H1 (cell line): ENCODE data around the gene HABP4. TPM values are rescaled to one million over a fixed set of nuclear protein-coding genes. Genes with fewer than 3 reads are reported as not detected.

Experiments
- CTCF ChIA-PET: fragments of 300-600 bp; sonication (Branson Sonifier 250); formaldehyde crosslinking; loops from one replicate; lab custom pipeline; 2021; ENCODE audit not compliant: partially characterized antibody; lab: Charles Lee
- POLR2A ChIA-PET: fragments of 300-600 bp; sonication (Branson Sonifier 250); formaldehyde crosslinking; loops from one replicate; lab custom pipeline; 2021; ENCODE audit warnings: inconsistent platforms; ENCODE audit not compliant: partially characterized antibody; lab: Charles Lee
- DNase-seq, 2 experiments: peaks; one replicate each; pipeline versions ENCODE4 v3.0.0 to v3.0.0-alpha.2; 2010 to 2022; ENCODE audit warnings: low spot score in 2 of 2, low read depth in 1 of 2, mixed read lengths in 1 of 2
- FAIRE-seq: peaks from 2 replicates; lab custom pipeline; 2011; peaks lifted over from hg19 to GRCh38; lab: Jason Lieb, UNC
- H2AFZ ChIP-seq: 2 replicates; pipeline ENCODE4 v1.8.1; 2012; ENCODE audit warnings: low read length, inconsistent platforms
- H2AK5ac ChIP-seq: 2 replicates; pipeline ENCODE4 v1.6.1; 2013; ENCODE audit warnings: low read depth, low read length
- H2BK120ac ChIP-seq: replicated peaks from 2 replicates; pipeline ENCODE3; 2013; ENCODE audit warnings: low read depth, low read length, inconsistent platforms
- H2BK12ac ChIP-seq: 2 replicates; pipeline ENCODE4 v1.6.1; 2013; ENCODE audit warnings: low read depth, low read length
- H2BK15ac ChIP-seq: 2 replicates; pipeline ENCODE4 v1.6.1; 2013; ENCODE audit warnings: low read length
- H2BK20ac ChIP-seq: 2 replicates; pipeline ENCODE4 v1.6.1; 2013; ENCODE audit warnings: low read length
- H2BK5ac ChIP-seq: 2 replicates; pipeline ENCODE4 v1.6.1; 2013; ENCODE audit warnings: low read depth, low read length
- H3K14ac ChIP-seq: 2 replicates; pipeline ENCODE4 v1.6.1; 2013; ENCODE audit warnings: inconsistent platforms; ENCODE audit not compliant: insufficient read length
- H3K18ac ChIP-seq: 2 replicates; pipeline ENCODE4 v1.6.1; 2013; ENCODE audit warnings: low read length; ENCODE audit errors: extremely low read depth
- H3K23ac ChIP-seq: 2 replicates; pipeline ENCODE4 v1.6.1; 2013; ENCODE audit warnings: inconsistent platforms; ENCODE audit not compliant: insufficient read length
- H3K23me2 ChIP-seq: 2 replicates; pipeline ENCODE4 v1.6.1; 2013; ENCODE audit warnings: low read depth, low read length
- H3K27ac ChIP-seq: 2 replicates; pipeline ENCODE4 v1.6.1; 2011; ENCODE audit warnings: low read depth, low read length, inconsistent platforms
- H3K27me3 ChIP-seq, 4 experiments: replicated peaks in 1 of 4; 1 replicate in 1 of 4; 2 replicates in 3 of 4; pipeline versions ENCODE4 v1.6.1 to v1.8.1; 2011 to 2013; ENCODE audit warnings: low read length in 3 of 4, mild to moderate bottlenecking in 3 of 4, inconsistent platforms in 2 of 4, mixed read lengths in 2 of 4, moderate library complexity in 1 of 4; ENCODE audit not compliant: control insufficient read depth in 3 of 4, insufficient read depth in 3 of 4; ENCODE audit errors: extremely low read depth in 1 of 4
- H3K36me3 ChIP-seq, 4 experiments: 2 replicates each; pipeline versions ENCODE4 v1.6.1 to v1.8.1; 2011 to 2013; ENCODE audit warnings: mild to moderate bottlenecking in 4 of 4, low read length in 3 of 4, moderate library complexity in 2 of 4, control low read depth in 1 of 4, inconsistent platforms in 1 of 4; ENCODE audit not compliant: insufficient read depth in 4 of 4, control insufficient read depth in 2 of 4
- H3K4ac ChIP-seq: replicated peaks from 2 replicates; pipeline ENCODE3; 2013; ENCODE audit warnings: low read length, low read depth, mixed read lengths, inconsistent platforms; ENCODE audit not compliant: insufficient read length
- H3K4me1 ChIP-seq, 4 experiments: replicated peaks in 1 of 4; 1 replicate in 1 of 4; 2 replicates in 3 of 4; pipeline versions ENCODE4 v1.6.1 to v1.8.1; 2011 to 2013; ENCODE audit warnings: low read length in 3 of 4, inconsistent platforms in 2 of 4, mixed read lengths in 1 of 4; ENCODE audit not compliant: insufficient read depth in 4 of 4, control insufficient read depth in 3 of 4
- H3K4me2 ChIP-seq, 2 experiments: 2 replicates each; pipeline versions ENCODE4 v1.6.1 to v1.8.1; 2011 to 2013; ENCODE audit warnings: low read depth in 2 of 2, low read length in 2 of 2, control low read depth in 1 of 2, inconsistent platforms in 1 of 2, mild to moderate bottlenecking in 1 of 2; ENCODE audit not compliant: insufficient read depth in 1 of 2
- H3K4me3 ChIP-seq, 4 experiments: fragments of 200-600, 300-600 bp in 1 of 4; sonication (generic), shearing (Covaris generic), sonication (Bioruptor Twin) in 1 of 4; 2 replicates each; pipeline versions ENCODE4 v1.5.1 to v1.8.1; 2011 to 2016; ENCODE audit warnings: low read length in 4 of 4, low read depth in 3 of 4, control low read depth in 2 of 4, inconsistent platforms in 2 of 4, mild to moderate bottlenecking in 2 of 4, mixed read lengths in 1 of 4, moderate library complexity in 1 of 4; ENCODE audit not compliant: insufficient read depth in 2 of 4; ENCODE audit errors: extremely low read depth in 1 of 4
- H3K56ac ChIP-seq: replicated peaks from 2 replicates; pipeline ENCODE3; 2013; ENCODE audit warnings: low read depth, mild to moderate bottlenecking, mixed read lengths, low read length, inconsistent platforms; ENCODE audit not compliant: insufficient read length
- H3K79me1 ChIP-seq: 2 replicates; pipeline ENCODE4 v1.6.1; 2013; ENCODE audit warnings: low read depth, low read length, control low read depth
- H3K79me2 ChIP-seq, 2 experiments: 2 replicates each; pipeline versions ENCODE4 v1.6.1 to v1.8.1; 2012 to 2013; ENCODE audit warnings: low read length in 2 of 2, mild to moderate bottlenecking in 2 of 2, inconsistent platforms in 1 of 2; ENCODE audit not compliant: insufficient read depth in 2 of 2, control insufficient read depth in 1 of 2
- H3K9ac ChIP-seq, 4 experiments: replicated peaks in 1 of 4; 1 replicate in 1 of 4; 2 replicates in 3 of 4; pipeline versions ENCODE4 v1.6.1 to v1.8.1; 2011 to 2013; ENCODE audit warnings: low read depth in 3 of 4, low read length in 3 of 4, control low read depth in 2 of 4, mild to moderate bottlenecking in 2 of 4, moderate library complexity in 2 of 4, inconsistent platforms in 1 of 4; ENCODE audit errors: extremely low read depth in 1 of 4
- H3K9me3 ChIP-seq, 2 experiments: 2 replicates each; pipeline versions ENCODE4 v1.6.1 to v1.8.1; 2012 to 2013; ENCODE audit warnings: mild to moderate bottlenecking in 2 of 2, moderate library complexity in 2 of 2, control low read depth in 1 of 2, inconsistent platforms in 1 of 2, low read depth in 1 of 2, low read length in 1 of 2, mixed read lengths in 1 of 2; ENCODE audit not compliant: insufficient read depth in 2 of 2
- H4K20me1 ChIP-seq, 2 experiments: replicated peaks in 1 of 2; 2 replicates each; pipeline versions ENCODE3 to v1.8.1; 2011 to 2013; ENCODE audit warnings: inconsistent platforms in 2 of 2, low read length in 2 of 2, mild to moderate bottlenecking in 1 of 2; ENCODE audit not compliant: insufficient read depth in 2 of 2, control insufficient read depth in 1 of 2
- H4K5ac ChIP-seq: 2 replicates; pipeline ENCODE4 v1.6.1; 2013; ENCODE audit warnings: low read length, low read depth, mixed read lengths, inconsistent platforms; ENCODE audit not compliant: insufficient read length
- H4K8ac ChIP-seq: 2 replicates; pipeline ENCODE4 v1.8.0; 2013; ENCODE audit warnings: mild to moderate bottlenecking, moderate library complexity, low read length, inconsistent platforms; ENCODE audit not compliant: insufficient read depth; ENCODE audit errors: extremely low read depth
- H4K91ac ChIP-seq: replicated peaks from 2 replicates; pipeline ENCODE3; 2013; ENCODE audit warnings: low read length, mixed read lengths, inconsistent platforms; ENCODE audit not compliant: insufficient read length
- SIX5 ChIP-seq: IDR thresholded peaks from 2 replicates; pipeline ENCODE4 v1.6.1; 2011; ENCODE audit warnings: mild to moderate bottlenecking, low read depth, low read length
- SP4 ChIP-seq: IDR thresholded peaks from 2 replicates; pipeline ENCODE4 v1.6.1; 2012; ENCODE audit warnings: low read length, inconsistent platforms
- SRF ChIP-seq: IDR thresholded peaks from 2 replicates; pipeline ENCODE4 v1.6.1; 2011; ENCODE audit warnings: mild to moderate bottlenecking, low read depth, low read length, moderate library complexity
- ZNF274 ChIP-seq: IDR thresholded peaks from 2 replicates; pipeline ENCODE4 v1.7.0; 2012; ENCODE audit warnings: low read length, borderline replicate concordance; ENCODE audit errors: extremely low read depth
- WGBS, 2 experiments: shearing (Covaris generic) in 1 of 2; methylation state at CpG; one replicate each; pipeline versions ENCODE4 v1.1.6 to v1.1.7; 2013 to 2015; ENCODE audit warnings: low lambda C conversion rate in 2 of 2, mixed read lengths in 2 of 2, inconsistent platforms in 1 of 2, low coverage in 1 of 2, missing lambda C conversion rate in 1 of 2; ENCODE audit not compliant: insufficient replicate concordance in 2 of 2, insufficient coverage in 1 of 2, insufficient read length in 1 of 2; ENCODE audit errors: extremely low coverage in 1 of 2, missing lambda C conversion rate in 1 of 2; 5-methylcytosine and 5-hydroxymethylcytosine counted together
- polyA plus RNA-seq, 7 experiments: library from polyadenylated mRNA; depleted of rRNA in 3 of 7; stranded (reverse) in 5 of 7; unstranded in 2 of 7; fragments of >200 nt in 5 of 7; fragments of 200-250 nt in 2 of 7; gene quantifications; 1 replicate in 5 of 7; 2 replicates in 1 of 7; 4 replicates in 1 of 7; pipeline versions ENCODE4 v1.2.1 to v1.2.3, GENCODE V29; 2011 to 2013; ENCODE audit warnings: missing spikeins in 2 of 7, mixed read lengths in 2 of 7
- total RNA-seq: library from RNA; stranded (reverse); fragmentation: NEBNext Ultra II Directional; extraction: Animal tissue kit (Norgen Biotek cat#: 25700); gene quantifications from 2 replicates; pipeline ENCODE4 v1.2.1, GENCODE V29; 2021

Gene HABP4
- total and polyA plus RNA-seq, 2 of the 8 experiments (the other 6 are each of a cell fraction or from before 2014, with no cell fraction given) = 3.3 to 11.2 TPM

DNA sequence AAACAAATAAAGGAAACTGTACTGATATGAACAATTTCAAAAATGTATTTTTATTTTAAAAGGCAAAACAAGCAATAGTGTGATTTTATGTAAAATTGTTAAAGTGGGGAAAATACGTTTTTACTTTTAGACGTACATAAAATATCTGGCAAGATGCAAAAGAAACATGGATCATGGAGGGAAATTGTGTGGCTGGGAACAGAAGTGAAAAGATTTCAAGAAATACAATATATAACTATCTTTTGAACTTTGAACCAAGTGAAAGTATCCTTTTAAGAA lies 30.3 kb upstream of the HABP4 start:
- Histone ChIP-seq H2BK20ac (no peak overlapping the region), H2BK12ac (no peak overlapping the region), H4K5ac (no peak overlapping the region), H3K79me2 (peaks cover 2 to 23% of the 10 kb centered on the region in 2 experiments; a peak in 2 of 4 replicates), H2BK5ac (no peak overlapping the region; the same call in 1 of the 2 replicates), H3K27me3 (no peaks in the 10 kb centered on the region), H3K4me2 (peak overlapping the region; percentile 75 to 98), H2BK15ac (no peak overlapping the region), H3K18ac (no peak overlapping the region), H3K4ac (no peak overlapping the region), H4K91ac (no peak overlapping the region), H3K23me2 (peaks cover 12% of the 10 kb centered on the region), H3K56ac (no peak overlapping the region), H3K4me1 (peaks cover 3 to 14% (median 7%) of the 10 kb centered on the region in 4 experiments), H4K8ac (no peak overlapping the region), H2AK5ac (no peak overlapping the region), H3K27ac (no peak overlapping the region), H2BK120ac (no peak overlapping the region), H3K36me3 (no peaks in the 10 kb centered on the region), H2AFZ (no peak overlapping the region), H3K4me3 (peak overlapping the region; percentile 82 to 98 (median 82)), H3K23ac (no peak overlapping the region), H3K9ac (peak overlapping the region in 1 of 4 experiments; percentile 24; a peak in 1 of 7 replicates), H3K79me1 (peaks cover 4% of the 10 kb centered on the region; the same call in 1 of the 2 replicates), H3K9me3 (no peaks in the 10 kb centered on the region), H3K14ac (no peak overlapping the region), H4K20me1 (peaks cover 2 to 6% of the 10 kb centered on the region in 2 experiments)
- DNase-seq (no peak), FAIRE-seq (no peak)
- no peak for TF ChIP-seq SIX5
- no peak for TF ChIP-seq SRF
- TF ChIP-seq ZNF274 = no peak
- TF ChIP-seq SP4 = 0 out of 2 replicates have a peak, but pooled peaks have one; percentile 1
- WGBS, 2 experiments = 26% methylated on average over 2 of the region's 2 CpGs; no CpG with 5 or more reads in 1 of the 2 experiments
- ChIA-PET POLR2A (interaction anchor here (0.6 to 1.2 kb wide), 6 partner anchors 10 to 235 kb away, joined by 3 read pairs; no protein-coding TSS in a partner anchor), CTCF (interaction anchor here (0.5 to 1.0 kb wide), 3 partner anchors 33 to 152 kb away, joined by 3 to 5 read pairs (median 3); no protein-coding TSS in a partner anchor)
